HL-60 (cell line): Measurements from ENCODE around the gene NPIPB12.
"Not testable (repeated sequence)": the region's sequence is repeated elsewhere in the genome, so short reads cannot be mapped to it uniquely, and the experiment has no call there.

ENCODE experiments used
- CTCF ChIP-seq: IDR thresholded peaks from one replicate; pipeline ENCODE4 v1.5.1; 2011; ENCODE audit warnings: low read length, control low read depth, inconsistent platforms; ENCODE audit not compliant: insufficient read depth
- POLR2AphosphoS5 ChIP-seq: IDR thresholded peaks from 2 replicates; pipeline ENCODE4 v1.6.1; 2012; ENCODE audit warnings: low read depth
- TF ChIP-seq, protein P1 (sequence below): IDR thresholded peaks from 2 replicates; pipeline ENCODE4 v1.6.1; 2012; ENCODE audit warnings: low read depth; ENCODE audit not compliant: insufficient replicate concordance

- TF ChIP-seq POLR2AphosphoS5, CTCF: not testable (repeated sequence)
- TF ChIP-seq, protein P1, sequence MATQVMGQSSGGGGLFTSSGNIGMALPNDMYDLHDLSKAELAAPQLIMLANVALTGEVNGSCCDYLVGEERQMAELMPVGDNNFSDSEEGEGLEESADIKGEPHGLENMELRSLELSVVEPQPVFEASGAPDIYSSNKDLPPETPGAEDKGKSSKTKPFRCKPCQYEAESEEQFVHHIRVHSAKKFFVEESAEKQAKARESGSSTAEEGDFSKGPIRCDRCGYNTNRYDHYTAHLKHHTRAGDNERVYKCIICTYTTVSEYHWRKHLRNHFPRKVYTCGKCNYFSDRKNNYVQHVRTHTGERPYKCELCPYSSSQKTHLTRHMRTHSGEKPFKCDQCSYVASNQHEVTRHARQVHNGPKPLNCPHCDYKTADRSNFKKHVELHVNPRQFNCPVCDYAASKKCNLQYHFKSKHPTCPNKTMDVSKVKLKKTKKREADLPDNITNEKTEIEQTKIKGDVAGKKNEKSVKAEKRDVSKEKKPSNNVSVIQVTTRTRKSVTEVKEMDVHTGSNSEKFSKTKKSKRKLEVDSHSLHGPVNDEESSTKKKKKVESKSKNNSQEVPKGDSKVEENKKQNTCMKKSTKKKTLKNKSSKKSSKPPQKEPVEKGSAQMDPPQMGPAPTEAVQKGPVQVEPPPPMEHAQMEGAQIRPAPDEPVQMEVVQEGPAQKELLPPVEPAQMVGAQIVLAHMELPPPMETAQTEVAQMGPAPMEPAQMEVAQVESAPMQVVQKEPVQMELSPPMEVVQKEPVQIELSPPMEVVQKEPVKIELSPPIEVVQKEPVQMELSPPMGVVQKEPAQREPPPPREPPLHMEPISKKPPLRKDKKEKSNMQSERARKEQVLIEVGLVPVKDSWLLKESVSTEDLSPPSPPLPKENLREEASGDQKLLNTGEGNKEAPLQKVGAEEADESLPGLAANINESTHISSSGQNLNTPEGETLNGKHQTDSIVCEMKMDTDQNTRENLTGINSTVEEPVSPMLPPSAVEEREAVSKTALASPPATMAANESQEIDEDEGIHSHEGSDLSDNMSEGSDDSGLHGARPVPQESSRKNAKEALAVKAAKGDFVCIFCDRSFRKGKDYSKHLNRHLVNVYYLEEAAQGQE = not testable (repeated sequence)
Measured at GRCh38 chr16:29469660-29470059, 36.5 kb downstream of the NPIPB12 start.
